ENCODE measurements around the gene LIPJ. TPM values are rescaled to one million over a fixed set of nuclear protein-coding genes. Genes with fewer than 3 reads are reported as not detected.

LIPJ gene
- total and polyA plus RNA-seq, 10 of the 15 experiments (the other 5 are each of a cell fraction or from before 2014, with no cell fraction given): 0.03 to 0.23 (median 0.08) TPM; not detected in 5

DNA sequence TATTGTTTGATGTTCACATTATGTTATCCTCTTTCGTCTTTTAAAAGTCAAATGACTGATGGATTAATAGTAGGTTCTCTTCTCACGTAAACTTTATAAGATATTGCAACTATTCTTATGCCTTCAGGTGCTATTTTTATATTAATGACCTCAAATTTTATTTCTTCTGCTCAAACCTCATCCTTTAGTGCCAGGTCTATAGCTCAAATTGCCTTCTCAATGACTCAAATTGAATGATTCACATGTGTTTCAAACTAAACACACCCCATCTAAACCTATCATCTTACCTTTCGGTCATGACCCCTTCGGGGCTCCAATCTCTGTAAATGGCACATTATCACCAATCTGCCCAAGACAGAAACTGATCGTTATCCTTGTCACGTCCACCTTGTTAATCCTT is 55.6 kb downstream of the LIPJ start:
- no peak overlapping the region for H3K9ac ChIP-seq (ENCODE audit: control insufficient read depth, insufficient read depth, low read length)
- H3K9me3 ChIP-seq (replicated peaks; ENCODE audit: control insufficient read depth, insufficient read depth, low read length): no peaks in the 10 kb centered on the region; the same call in 2 of the 3 replicates
- no peak overlapping the region for H2AFZ ChIP-seq (ENCODE audit: control insufficient read depth, low read depth, low read length)
- RAD21 ChIA-PET (ENCODE audit: unreplicated experiment): no interaction called here
- POLR2A ChIA-PET: no interaction called here
- H3K27me3 ChIP-seq (replicated peaks in 1 of 2; ENCODE audit: control insufficient read depth in 2 of 2, insufficient read depth in 2 of 2, low read length in 1 of 2): no peaks in the 10 kb centered on the region
- TF ChIP-seq KLF5 (IDR thresholded peaks at IDR 0.05; ENCODE audit: partially characterized antibody) (no peak), FOXM1 (IDR thresholded peaks at IDR 0.05; ENCODE audit: low read depth, low read length) (no peak), SRF (IDR thresholded peaks at IDR 0.05; ENCODE audit: low read depth in 2 of 2, low read length in 2 of 2) (no peak), REST (IDR thresholded peaks at IDR 0.05; ENCODE audit: low read depth, low read length) (no peak), ZBED1 (IDR thresholded peaks at IDR 0.05; ENCODE audit: borderline replicate concordance) (no peak), HDAC2 (IDR thresholded peaks at IDR 0.05) (no peak), SMARCA5 (IDR thresholded peaks at IDR 0.05) (no peak)
- TF ChIP-seq, protein P1, sequence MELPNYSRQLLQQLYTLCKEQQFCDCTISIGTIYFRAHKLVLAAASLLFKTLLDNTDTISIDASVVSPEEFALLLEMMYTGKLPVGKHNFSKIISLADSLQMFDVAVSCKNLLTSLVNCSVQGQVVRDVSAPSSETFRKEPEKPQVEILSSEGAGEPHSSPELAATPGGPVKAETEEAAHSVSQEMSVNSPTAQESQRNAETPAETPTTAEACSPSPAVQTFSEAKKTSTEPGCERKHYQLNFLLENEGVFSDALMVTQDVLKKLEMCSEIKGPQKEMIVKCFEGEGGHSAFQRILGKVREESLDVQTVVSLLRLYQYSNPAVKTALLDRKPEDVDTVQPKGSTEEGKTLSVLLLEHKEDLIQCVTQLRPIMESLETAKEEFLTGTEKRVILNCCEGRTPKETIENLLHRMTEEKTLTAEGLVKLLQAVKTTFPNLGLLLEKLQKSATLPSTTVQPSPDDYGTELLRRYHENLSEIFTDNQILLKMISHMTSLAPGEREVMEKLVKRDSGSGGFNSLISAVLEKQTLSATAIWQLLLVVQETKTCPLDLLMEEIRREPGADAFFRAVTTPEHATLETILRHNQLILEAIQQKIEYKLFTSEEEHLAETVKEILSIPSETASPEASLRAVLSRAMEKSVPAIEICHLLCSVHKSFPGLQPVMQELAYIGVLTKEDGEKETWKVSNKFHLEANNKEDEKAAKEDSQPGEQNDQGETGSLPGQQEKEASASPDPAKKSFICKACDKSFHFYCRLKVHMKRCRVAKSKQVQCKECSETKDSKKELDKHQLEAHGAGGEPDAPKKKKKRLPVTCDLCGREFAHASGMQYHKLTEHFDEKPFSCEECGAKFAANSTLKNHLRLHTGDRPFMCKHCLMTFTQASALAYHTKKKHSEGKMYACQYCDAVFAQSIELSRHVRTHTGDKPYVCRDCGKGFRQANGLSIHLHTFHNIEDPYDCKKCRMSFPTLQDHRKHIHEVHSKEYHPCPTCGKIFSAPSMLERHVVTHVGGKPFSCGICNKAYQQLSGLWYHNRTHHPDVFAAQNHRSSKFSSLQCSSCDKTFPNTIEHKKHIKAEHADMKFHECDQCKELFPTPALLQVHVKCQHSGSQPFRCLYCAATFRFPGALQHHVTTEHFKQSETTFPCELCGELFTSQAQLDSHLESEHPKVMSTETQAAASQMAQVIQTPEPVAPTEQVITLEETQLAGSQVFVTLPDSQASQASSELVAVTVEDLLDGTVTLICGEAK (IDR thresholded peaks at IDR 0.05; ENCODE audit: borderline replicate concordance): no peak
- TF ChIP-seq, protein P2, sequence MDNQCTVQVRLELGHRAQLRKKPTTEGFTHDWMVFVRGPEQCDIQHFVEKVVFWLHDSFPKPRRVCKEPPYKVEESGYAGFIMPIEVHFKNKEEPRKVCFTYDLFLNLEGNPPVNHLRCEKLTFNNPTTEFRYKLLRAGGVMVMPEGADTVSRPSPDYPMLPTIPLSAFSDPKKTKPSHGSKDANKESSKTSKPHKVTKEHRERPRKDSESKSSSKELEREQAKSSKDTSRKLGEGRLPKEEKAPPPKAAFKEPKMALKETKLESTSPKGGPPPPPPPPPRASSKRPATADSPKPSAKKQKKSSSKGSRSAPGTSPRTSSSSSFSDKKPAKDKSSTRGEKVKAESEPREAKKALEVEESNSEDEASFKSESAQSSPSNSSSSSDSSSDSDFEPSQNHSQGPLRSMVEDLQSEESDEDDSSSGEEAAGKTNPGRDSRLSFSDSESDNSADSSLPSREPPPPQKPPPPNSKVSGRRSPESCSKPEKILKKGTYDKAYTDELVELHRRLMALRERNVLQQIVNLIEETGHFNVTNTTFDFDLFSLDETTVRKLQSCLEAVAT (IDR thresholded peaks at IDR 0.05): no peak
- intact Hi-C loops (cut with micrococcal nuclease; ENCODE audit: unreplicated experiment) (no loop called here), in situ Hi-C loops (cut with MboI) (no loop called here)
- no peak overlapping the region for H3K4me2 ChIP-seq (ENCODE audit: control insufficient read depth, insufficient read depth)
- H3K4me3 ChIP-seq: no peak overlapping the region
- no TSS peak for BruUV-seq (replicated peaks)
- no peak for ATAC-seq
- H3K79me2 ChIP-seq (ENCODE audit: control insufficient read depth, insufficient read depth, low read length): no peaks in the 10 kb centered on the region
- no peak overlapping the region for H3K27ac ChIP-seq (ENCODE audit: control insufficient read depth, insufficient read depth)
- 78% methylated on average over 6 of the region's 6 CpGs for WGBS (ENCODE audit: insufficient coverage, insufficient replicate concordance, low lambda C conversion rate, missing lambda C conversion rate)
- FAIRE-seq: no peak
- no peaks in the 10 kb centered on the region for H4K20me1 ChIP-seq (ENCODE audit: control insufficient read depth, insufficient read depth)
- CTCF ChIA-PET: no interaction called here
- SMC1A ChIA-PET (ENCODE audit: uncharacterized antibody, unreplicated experiment): no interaction called here
- no peaks in the 10 kb centered on the region for H3K4me1 ChIP-seq (ENCODE audit: control insufficient read depth, insufficient read depth, low read length)
- no peak for DNase-seq (ENCODE audit: low read depth, low spot score)
- H3K36me3 ChIP-seq (ENCODE audit: control insufficient read depth in 2 of 2, insufficient read depth in 2 of 2, low read length in 1 of 2): no peaks in the 10 kb centered on the region
